HAP-1 (cell line): ENCODE measurements around the gene CXCL6.

ENCODE experiments used
- DNase-seq, 2 experiments: peaks; one replicate each; pipeline ENCODE4 v3.0.0-alpha.2; 2016 to 2020; ENCODE audit warnings: low spot score in 2 of 2
- H3K27me3 ChIP-seq: fragments of 250-450 bp; sonication (Bioruptor Pico); 2 replicates; pipeline ENCODE4 v1.5.1; 2020; ENCODE audit warnings: low read depth, mild to moderate bottlenecking, moderate library complexity
- H3K36me3 ChIP-seq: fragments of 250-450 bp; sonication (Bioruptor Pico); replicated peaks from 2 replicates; pipeline ENCODE4 v1.5.1; 2020; ENCODE audit warnings: mild to moderate bottlenecking
- H3K4me1 ChIP-seq: fragments of 250-450 bp; sonication (Bioruptor Pico); 2 replicates; pipeline ENCODE4 v1.5.1; 2020; ENCODE audit warnings: mild to moderate bottlenecking
- H3K4me3 ChIP-seq: fragments of 250-450 bp; sonication (Bioruptor Pico); 2 replicates; pipeline ENCODE4 v1.5.1; 2020; ENCODE audit warnings: mild to moderate bottlenecking, moderate library complexity
- H3K9me3 ChIP-seq: fragments of 250-450 bp; sonication (Bioruptor Pico); 2 replicates; pipeline ENCODE4 v1.5.1; 2020; ENCODE audit warnings: mild to moderate bottlenecking, moderate library complexity
- in situ Hi-C: fragments of 300-500 bp; cut with MboI; formaldehyde crosslinking; loops from 3 replicates; pipeline ENCODE4 v1.14.3; 2020; ENCODE audit warnings: low sequenced_read_pairs, inconsistent platforms, mixed read lengths

The CXCL6 gene

GRCh38 chr4:73850261-73850970 lies 13.9 kb downstream of the CXCL6 start:
- H3K4me1 ChIP-seq: no peaks in the 10 kb centered on the region
- in situ Hi-C loops: no loop called here
- H3K27me3 ChIP-seq: no peaks in the 10 kb centered on the region
- no peaks in the 10 kb centered on the region for H3K9me3 ChIP-seq
- H3K36me3 ChIP-seq: no peaks in the 10 kb centered on the region
- DNase-seq: no peak
- H3K4me3 ChIP-seq: no peak overlapping the region

GRCh38 chr4:73851293-73851692 lies 14.8 kb downstream of the CXCL6 start:
- Histone ChIP-seq H3K9me3 (no peaks in the 10 kb centered on the region), H3K4me3 (no peak overlapping the region), H3K36me3 (no peaks in the 10 kb centered on the region), H3K27me3 (no peaks in the 10 kb centered on the region), H3K4me1 (no peaks in the 10 kb centered on the region)
- no peak for DNase-seq
- in situ Hi-C loops: no loop called here

GRCh38 chr4:73852771-73853170 lies 16.3 kb downstream of the CXCL6 start:
- Histone ChIP-seq H3K9me3 (no peaks in the 10 kb centered on the region), H3K4me1 (no peaks in the 10 kb centered on the region), H3K27me3 (no peaks in the 10 kb centered on the region), H3K4me3 (no peak overlapping the region), H3K36me3 (no peaks in the 10 kb centered on the region)
- in situ Hi-C loops: no loop called here
- no peak for DNase-seq

- H3K4me1 ChIP-seq: no peaks in the 10 kb centered on the region
- H3K27me3 ChIP-seq: no peaks in the 10 kb centered on the region
- H3K4me3 ChIP-seq: no peak within 1 kb of the TSS
- DNase-seq: no peak
- no peaks in the 10 kb centered on the region for H3K36me3 ChIP-seq
- in situ Hi-C loops: no loop called here
- no peaks in the 10 kb centered on the region for H3K9me3 ChIP-seq
These were observed 16.8 kb downstream of the CXCL6 start, which contains the start of gene PF4V1 for GRCh38 chr4:73853246-73853704. TSS of gene PF4V1 (plus strand) at chr4:73853296. CDS start at chr4:73853363, 67 bp downstream.

GRCh38 chr4:73853718-73854473 lies 17.4 kb downstream of the CXCL6 start:
- Histone ChIP-seq H3K36me3 (no peaks in the 10 kb centered on the region), H3K4me3 (no peak overlapping the region), H3K4me1 (no peaks in the 10 kb centered on the region), H3K27me3 (no peaks in the 10 kb centered on the region), H3K9me3 (no peaks in the 10 kb centered on the region)
- in situ Hi-C loops: no loop called here
- no peak for DNase-seq

- Histone ChIP-seq H3K27me3 (peaks cover 9% of the 10 kb centered on the region), H3K4me1 (no peaks in the 10 kb centered on the region), H3K4me3 (no peak overlapping the region), H3K9me3 (no peaks in the 10 kb centered on the region), H3K36me3 (no peaks in the 10 kb centered on the region)
- in situ Hi-C loops: no loop called here
- DNase-seq: no peak
These were observed 18.9 kb downstream of the CXCL6 start for GRCh38 chr4:73855406-73855805.

GRCh38 chr4:73856518-73856917 lies 20.0 kb downstream of the CXCL6 start:
- in situ Hi-C loops: no loop called here
- Histone ChIP-seq H3K9me3 (no peaks in the 10 kb centered on the region), H3K4me3 (no peak overlapping the region), H3K36me3 (no peaks in the 10 kb centered on the region), H3K4me1 (no peaks in the 10 kb centered on the region), H3K27me3 (peaks cover 12% of the 10 kb centered on the region)
- no peak for DNase-seq

GRCh38 chr4:73859614-73860088 lies 23.2 kb downstream of the CXCL6 start:
- Histone ChIP-seq H3K36me3 (no peaks in the 10 kb centered on the region), H3K4me3 (no peak overlapping the region), H3K27me3 (peaks cover 12% of the 10 kb centered on the region), H3K9me3 (no peaks in the 10 kb centered on the region), H3K4me1 (no peaks in the 10 kb centered on the region)
- no peak for DNase-seq
- in situ Hi-C loops: no loop called here

GRCh38 chr4:73860181-73860580 lies 23.7 kb downstream of the CXCL6 start:
- Histone ChIP-seq H3K9me3 (no peaks in the 10 kb centered on the region), H3K4me1 (no peaks in the 10 kb centered on the region), H3K36me3 (no peaks in the 10 kb centered on the region), H3K27me3 (peaks cover 12% of the 10 kb centered on the region), H3K4me3 (no peak overlapping the region)
- in situ Hi-C loops: no loop called here
- no peak for DNase-seq

- in situ Hi-C loops: no loop called here
These were observed 24.4 kb downstream of the CXCL6 start for GRCh38 chr4:73860917-73861316.

GRCh38 chr4:73862322-73862721 lies 25.8 kb downstream of the CXCL6 start:
- DNase-seq: no peak
- peaks cover 12% of the 10 kb centered on the region for H3K27me3 ChIP-seq
- no peak overlapping the region for H3K4me3 ChIP-seq
- H3K9me3 ChIP-seq: no peaks in the 10 kb centered on the region
- in situ Hi-C loops: no loop called here
- no peaks in the 10 kb centered on the region for H3K4me1 ChIP-seq
- H3K36me3 ChIP-seq: no peaks in the 10 kb centered on the region

More at GRCh38 chr4:73860917-73861316, 24.4 kb downstream of the CXCL6 start:
- H3K4me3 ChIP-seq: no peak overlapping the region
- no peaks in the 10 kb centered on the region for H3K4me1 ChIP-seq
- no peaks in the 10 kb centered on the region for H3K36me3 ChIP-seq
- H3K27me3 ChIP-seq: peaks cover 12% of the 10 kb centered on the region
- DNase-seq: no peak
- no peaks in the 10 kb centered on the region for H3K9me3 ChIP-seq

- no peaks in the 10 kb centered on the region for H3K9me3 ChIP-seq
- in situ Hi-C loops: no loop called here
- no peaks in the 10 kb centered on the region for H3K36me3 ChIP-seq
- H3K4me1 ChIP-seq: no peaks in the 10 kb centered on the region
- DNase-seq: no peak
- no peak overlapping the region for H3K4me3 ChIP-seq
- H3K27me3 ChIP-seq: peaks cover 11% of the 10 kb centered on the region
These were observed 27.9 kb downstream of the CXCL6 start for GRCh38 chr4:73864365-73864764.

- no peaks in the 10 kb centered on the region for H3K36me3 ChIP-seq
- no peak for DNase-seq
- in situ Hi-C loops: no loop called here
- H3K27me3 ChIP-seq: peaks cover 7% of the 10 kb centered on the region
- no peaks in the 10 kb centered on the region for H3K4me1 ChIP-seq
- H3K9me3 ChIP-seq: no peaks in the 10 kb centered on the region
- no peak overlapping the region for H3K4me3 ChIP-seq
These were observed 28.5 kb downstream of the CXCL6 start for GRCh38 chr4:73864961-73865360.

GRCh38 chr4:73865431-73866096 lies 29.1 kb downstream of the CXCL6 start:
- no peak overlapping the region for H3K4me3 ChIP-seq
- DNase-seq: no peak
- in situ Hi-C loops: no loop called here
- peaks cover 1% of the 10 kb centered on the region for H3K27me3 ChIP-seq
- no peaks in the 10 kb centered on the region for H3K36me3 ChIP-seq
- H3K4me1 ChIP-seq: no peaks in the 10 kb centered on the region
- H3K9me3 ChIP-seq: no peaks in the 10 kb centered on the region
